Large intestine (tissue), 3 donors: ENCODE results near the gene MYH9. TPM values are rescaled to one million over a fixed set of nuclear protein-coding genes. Genes with fewer than 3 reads are reported as not detected.

Experiments
- DNase-seq, 2 donors: peaks; one replicate each; pipeline versions ENCODE4 v3.0.0 to v3.0.0-alpha.2; 2013
- H3K27ac ChIP-seq: one replicate; pipeline ENCODE4 v1.5.1; 2013; ENCODE audit warnings: low read length
- H3K27me3 ChIP-seq: 2 replicates; pipeline ENCODE4 v1.6.1; 2013; ENCODE audit warnings: low read length; ENCODE audit not compliant: control insufficient read depth, insufficient read depth
- H3K36me3 ChIP-seq: 2 replicates; pipeline ENCODE4 v1.6.1; 2013; ENCODE audit warnings: low read length; ENCODE audit not compliant: control insufficient read depth, insufficient read depth
- H3K4me1 ChIP-seq: one replicate; pipeline ENCODE4 v1.6.1; 2013; ENCODE audit warnings: low read length; ENCODE audit not compliant: control insufficient read depth, insufficient read depth
- H3K4me3 ChIP-seq: one replicate; pipeline ENCODE4 v1.5.1; 2013; ENCODE audit warnings: low read length
- H3K9me3 ChIP-seq: one replicate; pipeline ENCODE4 v1.6.1; 2013; ENCODE audit warnings: mild to moderate bottlenecking, low read depth, low read length, moderate library complexity; ENCODE audit not compliant: control insufficient read depth
- WGBS: methylation state at CpG from one replicate; pipeline ENCODE4 v1.1.5; 2013; ENCODE audit warnings: low lambda C conversion rate; ENCODE audit not compliant: insufficient coverage; 5-methylcytosine and 5-hydroxymethylcytosine counted together
- polyA plus RNA-seq: library from polyadenylated mRNA; unstranded; fragments of 120-200 nt; gene quantifications from one replicate; pipeline ENCODE4 v1.2.1, GENCODE V29; 2013

MYH9 gene
- polyA plus RNA-seq, 1 donor, result 191 TPM

DNA sequence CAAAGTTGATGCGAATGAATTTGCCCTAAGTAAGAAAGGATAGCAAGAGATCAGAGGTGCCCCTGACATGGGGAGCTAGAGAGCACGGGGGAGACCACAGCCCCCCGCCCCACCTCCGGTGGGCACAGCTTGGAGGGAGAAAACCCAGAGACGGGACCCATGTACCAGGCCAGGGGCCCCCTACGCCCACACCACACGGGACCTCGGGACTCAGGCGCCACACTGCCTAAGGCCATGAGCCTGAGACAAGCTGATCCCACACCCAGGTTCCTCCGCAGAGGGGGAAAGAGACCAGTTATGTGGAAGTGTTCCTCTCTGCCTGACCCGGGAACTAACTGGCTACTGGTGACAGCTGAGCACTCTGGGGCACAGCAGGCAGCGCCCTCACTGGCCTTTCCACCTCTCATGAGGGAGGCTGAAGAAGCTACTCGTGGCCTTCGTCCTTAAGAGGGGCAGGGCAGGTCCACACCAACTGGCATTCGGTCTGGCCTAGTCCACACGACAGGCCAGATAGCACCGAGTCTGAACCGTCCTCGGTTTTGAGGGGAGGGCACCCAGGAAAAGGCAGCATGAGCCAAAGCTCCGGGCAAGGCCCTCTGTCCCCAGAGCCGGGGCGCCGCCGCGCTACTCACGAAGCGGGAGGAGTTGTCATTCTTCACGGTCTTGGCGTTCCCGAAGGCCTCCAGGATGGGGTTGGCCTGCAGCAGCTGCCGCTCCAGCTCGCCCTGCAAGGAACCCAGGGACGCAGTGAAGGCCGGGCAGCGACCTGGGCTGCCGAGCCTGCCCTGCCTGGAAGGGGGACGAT, 65.8 kb downstream of the MYH9 start:
- no peak overlapping the region for H3K4me3 ChIP-seq
- no CpG with 5 or more reads among the region's 37 CpGs for WGBS
- peaks cover 14% of the 10 kb centered on the region for H3K4me1 ChIP-seq
- H3K27ac ChIP-seq, result no peak overlapping the region
- H3K36me3 ChIP-seq, result peaks cover 96% of the 10 kb centered on the region
- H3K27me3 ChIP-seq, result no peaks in the 10 kb centered on the region
- no peak for DNase-seq
- H3K9me3 ChIP-seq, result no peaks in the 10 kb centered on the region

DNA sequence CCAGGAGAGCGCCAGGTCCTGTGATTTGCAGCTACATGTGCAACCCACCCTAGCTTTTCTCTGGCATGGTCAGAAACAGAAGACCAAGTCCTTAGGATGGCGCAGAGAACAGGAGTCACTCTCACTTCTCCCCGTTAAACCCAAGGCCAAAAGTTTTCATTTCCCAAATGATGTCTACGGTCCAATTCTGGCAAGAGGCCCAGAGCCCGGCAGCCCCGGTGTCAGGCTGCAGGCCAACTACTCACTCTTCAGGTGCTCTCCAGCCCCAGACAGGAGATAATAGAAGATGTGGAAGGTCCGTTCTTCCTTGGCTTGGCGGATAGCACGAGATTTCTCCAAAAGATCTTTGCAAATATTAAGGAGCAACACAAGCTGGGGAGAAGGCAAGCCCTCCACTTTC, 67.2 kb downstream of the MYH9 start:
- H3K27me3 ChIP-seq, result no peaks in the 10 kb centered on the region
- 80% methylated on average over 2 of the region's 9 CpGs for WGBS
- H3K27ac ChIP-seq, result no peak overlapping the region
- no peak for DNase-seq
- no peaks in the 10 kb centered on the region for H3K9me3 ChIP-seq
- H3K36me3 ChIP-seq, result peaks cover 94% of the 10 kb centered on the region
- H3K4me1 ChIP-seq, result peaks cover 11% of the 10 kb centered on the region
- no peak overlapping the region for H3K4me3 ChIP-seq

DNA sequence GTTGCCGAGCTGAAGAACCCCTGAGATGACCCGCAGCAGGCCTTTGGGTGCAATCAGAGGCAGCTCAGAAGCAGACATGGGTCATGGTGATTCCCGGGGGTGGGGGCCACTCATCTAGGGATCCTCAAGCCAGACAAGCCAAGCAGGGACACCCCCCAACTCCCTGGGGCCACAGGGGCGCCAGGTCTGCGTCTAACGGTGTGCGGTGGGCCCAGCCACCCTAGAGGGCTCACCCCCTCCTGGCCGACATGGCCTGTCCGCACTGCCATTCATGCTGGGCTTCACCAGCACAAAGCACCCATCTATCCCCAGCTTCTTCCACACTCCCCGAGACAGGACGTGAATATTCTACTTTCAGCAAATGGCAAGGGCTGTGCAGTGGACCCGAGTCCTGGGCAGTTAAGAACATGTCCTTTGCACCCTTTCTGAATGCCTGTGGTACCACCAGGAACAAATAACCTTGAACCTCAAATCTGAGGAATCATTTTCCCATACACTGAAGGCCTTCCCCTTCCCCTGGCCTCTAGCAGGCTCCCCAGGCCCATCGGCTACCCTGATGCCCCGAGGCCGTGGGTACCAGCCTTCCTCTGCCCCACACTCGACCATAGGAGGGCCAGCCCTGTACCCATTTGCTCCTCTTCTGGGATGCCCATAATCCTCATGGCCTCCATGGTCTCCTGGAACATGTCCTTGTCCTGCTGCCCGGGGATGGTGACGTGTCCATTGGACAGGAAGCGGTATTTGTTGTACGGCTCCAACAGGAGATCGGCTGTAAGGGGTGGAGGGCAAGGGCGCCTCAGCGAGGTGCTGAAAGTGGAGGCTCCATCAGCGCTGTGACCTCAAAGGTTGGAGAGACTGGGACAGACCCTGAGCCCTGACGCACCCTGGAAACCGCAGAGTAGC, 67.9 kb downstream of the MYH9 start:
- DNase-seq, result no peak
- Histone ChIP-seq H3K9me3 (no peaks in the 10 kb centered on the region), H3K27ac (no peak overlapping the region), H3K36me3 (peaks cover 93% of the 10 kb centered on the region), H3K4me3 (no peak overlapping the region), H3K4me1 (peaks cover 11% of the 10 kb centered on the region), H3K27me3 (no peaks in the 10 kb centered on the region)
- WGBS, result no CpG with 5 or more reads among the region's 26 CpGs

DNA sequence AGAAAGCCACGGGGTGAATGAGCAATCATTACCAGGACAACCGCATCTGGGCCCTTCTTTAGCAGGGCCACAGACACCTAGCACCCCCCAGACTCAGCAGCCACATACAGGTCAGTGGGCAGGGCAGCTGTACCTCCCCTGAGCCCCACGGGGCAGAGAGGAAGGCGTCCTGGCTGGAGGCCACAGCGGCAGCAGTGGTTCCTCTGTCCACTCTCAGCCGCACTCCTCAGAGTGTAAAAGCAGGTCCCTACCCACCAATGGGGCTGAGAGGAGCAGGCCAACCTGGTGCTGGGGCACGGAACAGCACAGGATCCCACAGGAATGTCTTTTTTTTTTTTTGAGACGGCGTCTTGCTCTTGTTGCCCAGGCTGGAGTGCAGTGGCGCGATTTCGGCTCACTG, 69.3 kb downstream of the MYH9 start:
- Histone ChIP-seq H3K4me1 (peaks cover 6% of the 10 kb centered on the region), H3K36me3 (peaks cover 93% of the 10 kb centered on the region), H3K4me3 (no peak overlapping the region), H3K9me3 (no peaks in the 10 kb centered on the region), H3K27me3 (no peaks in the 10 kb centered on the region), H3K27ac (no peak overlapping the region)
- no CpG with 5 or more reads among the region's 12 CpGs for WGBS
- DNase-seq, result no peak

DNA sequence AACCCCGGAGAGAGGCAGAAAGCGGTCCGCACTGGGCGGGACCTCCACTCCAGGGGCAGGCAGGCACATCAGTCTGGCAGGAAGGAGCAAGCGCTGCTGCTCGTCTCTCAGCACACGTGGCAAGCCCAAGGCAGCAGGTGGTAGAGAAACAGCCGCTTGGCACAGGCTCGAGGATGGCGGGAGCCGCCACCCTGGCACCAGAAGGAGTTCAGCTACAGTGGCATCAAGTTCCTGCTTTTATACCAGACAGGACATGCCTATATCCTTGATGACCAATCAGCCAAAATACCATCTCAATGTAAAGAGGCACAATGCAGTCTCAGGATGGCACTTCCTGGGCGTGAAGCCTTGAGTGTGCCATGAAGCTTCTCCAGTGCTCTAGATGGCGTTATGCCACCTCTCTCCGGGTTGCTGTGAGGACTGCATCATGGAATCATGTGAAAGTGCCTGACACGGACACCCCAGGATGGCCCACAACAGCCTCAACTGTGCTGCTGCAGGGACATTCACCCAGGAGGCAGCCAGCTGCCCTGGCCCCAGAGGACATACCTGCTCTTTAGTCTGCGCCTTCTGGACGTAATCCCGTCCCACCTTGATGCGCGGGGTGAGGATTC, 70.0 kb downstream of the MYH9 start:
- Histone ChIP-seq H3K4me1 (peaks cover under 1% of the 10 kb centered on the region), H3K4me3 (no peak overlapping the region), H3K27me3 (no peaks in the 10 kb centered on the region), H3K9me3 (no peaks in the 10 kb centered on the region), H3K36me3 (peaks cover 92% of the 10 kb centered on the region), H3K27ac (no peak overlapping the region)
- WGBS, result no CpG with 5 or more reads among the region's 20 CpGs
- no peak for DNase-seq

DNA sequence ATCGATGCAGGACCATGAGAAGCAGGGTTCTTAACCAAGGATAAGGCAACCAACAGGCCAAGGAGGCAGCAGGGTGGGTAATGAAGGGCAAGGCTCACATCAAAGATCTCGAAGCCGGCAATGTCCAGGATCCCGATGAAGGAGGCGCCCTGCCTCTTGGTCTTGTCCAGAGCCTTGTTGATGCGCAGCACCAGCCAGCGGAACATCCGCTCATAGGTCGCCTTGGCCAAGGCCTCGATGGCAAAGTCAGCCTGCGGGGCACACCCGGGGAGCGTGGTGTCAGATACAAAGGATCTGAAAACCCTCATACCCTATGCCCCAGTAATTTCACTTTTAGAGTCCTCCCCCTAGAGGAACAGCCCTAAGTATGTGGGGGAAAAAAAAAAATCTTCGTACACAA, 71.3 kb downstream of the MYH9 start:
- H3K36me3 ChIP-seq, result peaks cover 92% of the 10 kb centered on the region
- H3K4me1 ChIP-seq, result no peaks in the 10 kb centered on the region
- DNase-seq, result no peak
- H3K9me3 ChIP-seq, result no peaks in the 10 kb centered on the region
- no peaks in the 10 kb centered on the region for H3K27me3 ChIP-seq
- 60% methylated on average over 1 of the region's 14 CpGs for WGBS
- H3K4me3 ChIP-seq, result no peak overlapping the region
- no peak overlapping the region for H3K27ac ChIP-seq

DNA sequence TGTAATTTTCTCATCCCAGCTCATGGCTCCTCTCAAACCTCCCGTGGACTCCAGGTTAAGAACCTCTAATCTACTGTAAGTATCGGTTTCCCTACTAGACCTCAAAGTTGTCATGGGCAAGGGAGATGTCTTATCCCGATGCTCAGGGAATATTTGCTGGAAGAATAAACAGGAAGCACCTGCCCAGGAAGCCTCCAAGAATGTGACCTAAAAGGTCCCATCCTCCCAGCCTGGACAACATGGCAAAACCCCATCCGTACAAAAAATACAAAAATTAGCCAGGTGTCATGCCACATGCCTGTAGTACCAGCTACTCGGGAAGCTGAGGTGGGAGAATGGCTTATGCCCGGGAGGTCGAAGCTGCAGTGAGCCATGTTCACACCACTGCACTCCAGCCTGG, 72.4 kb downstream of the MYH9 start:
- WGBS, result 83% methylated on average over 1 of the region's 7 CpGs
- peaks cover 93% of the 10 kb centered on the region for H3K36me3 ChIP-seq
- no peaks in the 10 kb centered on the region for H3K9me3 ChIP-seq
- no peak overlapping the region for H3K4me3 ChIP-seq
- no peaks in the 10 kb centered on the region for H3K27me3 ChIP-seq
- DNase-seq, result no peak
- no peak overlapping the region for H3K27ac ChIP-seq
- no peaks in the 10 kb centered on the region for H3K4me1 ChIP-seq

DNA sequence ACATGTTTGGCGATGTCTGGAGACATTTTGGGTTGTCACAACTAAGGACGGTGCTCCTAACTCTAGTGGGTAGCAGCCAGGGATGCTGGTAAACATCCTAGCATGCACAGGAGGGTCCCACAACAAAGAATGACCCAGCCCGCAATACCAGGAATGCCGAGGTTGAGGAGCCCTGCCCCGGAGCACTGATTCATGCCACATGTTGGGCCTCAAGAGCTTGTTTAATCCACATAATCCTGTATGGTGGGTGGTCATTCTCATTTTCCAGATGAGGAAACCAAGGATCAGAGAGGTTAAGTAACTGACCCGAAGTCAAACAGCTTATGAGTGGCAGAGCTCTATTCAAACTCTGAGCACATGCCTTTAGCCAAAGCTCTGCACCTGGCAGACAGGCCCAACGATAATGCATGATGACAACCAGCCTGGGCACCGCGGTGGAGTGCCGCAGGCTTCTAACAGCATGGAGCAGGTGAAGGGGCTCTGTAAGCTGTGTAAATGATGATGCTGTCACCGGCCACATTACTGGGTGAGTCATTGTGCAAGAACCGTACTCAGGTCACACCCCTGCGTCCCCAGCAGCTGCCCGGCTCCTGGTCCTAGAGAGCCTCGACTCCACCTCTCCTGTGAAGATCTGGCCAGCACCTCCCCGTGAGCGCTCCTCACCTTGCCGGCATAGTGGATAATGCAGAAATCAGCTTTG, 76.2 kb downstream of the MYH9 start:
- Histone ChIP-seq H3K9me3 (no peaks in the 10 kb centered on the region), H3K36me3 (peaks cover 94% of the 10 kb centered on the region), H3K27me3 (no peaks in the 10 kb centered on the region), H3K27ac (no peak overlapping the region), H3K4me1 (no peaks in the 10 kb centered on the region), H3K4me3 (no peak overlapping the region)
- no peak for DNase-seq
- WGBS, result no CpG with 5 or more reads among the region's 18 CpGs

DNA sequence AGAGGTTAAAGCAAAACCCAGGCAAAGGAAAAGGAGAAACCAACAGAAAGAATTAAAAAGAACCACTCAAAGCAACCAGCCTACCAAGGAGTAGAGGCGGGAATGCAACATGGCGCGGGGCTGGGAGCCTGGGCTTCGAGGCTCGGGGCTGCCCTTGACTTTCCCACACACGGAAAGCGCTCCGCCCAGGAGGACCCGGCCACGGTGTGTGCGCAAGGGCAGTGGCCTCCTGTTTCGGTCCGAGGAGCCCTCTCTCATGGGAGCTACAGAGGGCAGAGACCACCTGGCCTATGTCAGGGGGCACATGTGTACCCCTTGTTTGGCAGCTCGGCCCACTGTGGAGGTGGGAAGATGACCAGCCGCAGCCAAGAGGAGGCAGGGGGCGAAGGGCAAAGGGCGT, 78.9 kb downstream of the MYH9 start:
- no peak for DNase-seq
- no peaks in the 10 kb centered on the region for H3K9me3 ChIP-seq
- H3K27ac ChIP-seq, result no peak overlapping the region
- H3K4me3 ChIP-seq, result no peak overlapping the region
- H3K27me3 ChIP-seq, result no peaks in the 10 kb centered on the region
- WGBS, result no CpG with 5 or more reads among the region's 17 CpGs
- peaks cover 97% of the 10 kb centered on the region for H3K36me3 ChIP-seq
- H3K4me1 ChIP-seq, result peaks cover 11% of the 10 kb centered on the region

DNA sequence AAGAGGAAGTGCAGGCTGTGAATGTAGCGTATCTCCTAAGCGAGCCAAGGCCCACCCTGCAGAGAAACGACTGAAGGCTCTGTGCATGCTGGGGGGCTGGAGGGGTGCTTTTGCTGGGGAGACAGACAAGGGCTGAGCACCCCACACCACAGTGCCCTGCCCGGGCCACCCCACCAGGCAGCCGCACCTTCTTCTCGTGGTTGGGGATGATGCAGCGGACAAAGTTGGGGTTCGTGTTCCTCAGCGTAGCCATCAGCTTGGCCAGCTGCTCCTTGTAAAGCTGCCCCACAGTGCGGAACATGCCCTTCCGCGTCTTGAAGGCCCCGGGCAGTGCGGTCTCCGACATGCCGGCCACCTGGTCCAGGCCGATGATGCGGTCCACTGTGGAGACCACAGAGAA, 81.5 kb downstream of the MYH9 start:
- H3K9me3 ChIP-seq, result no peaks in the 10 kb centered on the region
- peaks cover 96% of the 10 kb centered on the region for H3K36me3 ChIP-seq
- no CpG with 5 or more reads among the region's 18 CpGs for WGBS
- peaks cover 14% of the 10 kb centered on the region for H3K4me1 ChIP-seq
- H3K4me3 ChIP-seq, result no peak overlapping the region
- no peaks in the 10 kb centered on the region for H3K27me3 ChIP-seq
- no peak for DNase-seq
- no peak overlapping the region for H3K27ac ChIP-seq
